ENCODE data around the gene STK32B.

- TF ChIP-seq MAX (IDR thresholded peaks at IDR 0.05) (no peak), EP300 (IDR thresholded peaks at IDR 0.05; ENCODE audit: borderline replicate concordance) (no peak), REST (IDR thresholded peaks at IDR 0.05; ENCODE audit: low read depth) (no peak), USF1 (IDR thresholded peaks at IDR 0.05) (no peak), EGR1 (IDR thresholded peaks at IDR 0.05) (no peak), YY1 (IDR thresholded peaks at IDR 0.05; ENCODE audit: low read depth) (no peak), CEBPB (IDR thresholded peaks at IDR 0.05) (no peak), NFIC (IDR thresholded peaks at IDR 0.05) (no peak), TEAD4 (IDR thresholded peaks at IDR 0.05) (no peak), TAF1 (IDR thresholded peaks at IDR 0.05; ENCODE audit: low read depth) (no peak), RAD21 (IDR thresholded peaks at IDR 0.05; ENCODE audit: low read depth) (no peak), ZBTB7A (IDR thresholded peaks at IDR 0.05; ENCODE audit: low read depth) (no peak), CREB1 (IDR thresholded peaks at IDR 0.05; ENCODE audit: low read depth) (no peak)
Observed at GRCh38 chr4:5200513-5200912, 149.2 kb downstream of the STK32B start.

Measured in Ishikawa (cell line).